Regular cardiac myocyte (primary cell): ENCODE measurements around the gene HNRNPU. TPM values are rescaled to one million over a fixed set of nuclear protein-coding genes. Genes with fewer than 3 reads are reported as not detected.

Experiments used
- total RNA-seq: library from RNA; depleted of rRNA; stranded (reverse); fragments of >200 nt; gene quantifications from 2 replicates; pipeline ENCODE4 v1.2.3, GENCODE V29; 2014

Gene HNRNPU
- 298 and 565 TPM in 2 replicates for total RNA-seq

DNA sequence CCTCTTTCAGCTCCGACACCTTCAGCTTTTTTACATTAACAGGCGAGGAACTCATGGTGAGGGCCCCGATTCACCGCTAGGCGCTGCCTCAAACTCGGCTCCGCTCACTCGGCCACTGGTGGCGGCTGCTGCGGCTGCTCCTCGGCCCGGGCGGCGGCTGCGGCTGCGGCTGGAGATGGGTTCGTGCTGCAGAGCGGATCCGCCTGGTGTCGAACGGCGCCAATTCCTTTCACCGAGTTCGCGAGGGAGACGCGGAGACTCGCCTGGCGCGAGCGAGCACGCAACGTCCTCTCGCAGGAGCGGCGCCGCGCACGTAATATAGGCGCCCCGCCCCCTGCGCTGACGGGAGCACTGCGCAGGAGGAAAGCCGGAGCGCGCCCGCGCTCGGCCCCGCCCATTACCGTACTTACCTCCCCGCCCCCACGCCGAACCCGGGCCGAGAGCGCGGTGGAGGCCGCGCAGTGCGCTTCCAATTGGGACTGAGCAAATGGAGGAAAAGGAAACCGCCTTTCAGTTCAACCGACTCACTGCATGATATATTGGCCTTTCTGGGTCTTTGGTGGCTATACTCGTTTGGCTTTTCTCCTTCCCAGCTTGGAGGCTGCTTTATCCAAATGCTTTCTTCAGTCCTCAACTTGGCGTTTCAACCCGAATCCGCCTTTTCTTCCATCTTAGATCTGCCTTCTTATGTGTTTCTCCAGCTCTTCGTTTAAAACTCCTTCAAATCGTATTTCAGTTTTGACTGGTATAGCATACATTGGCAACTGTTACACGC, at the start of gene HNRNPU:
Gene HNRNPU (minus strand): TSS at position 291 of the 775 bp plus-strand sequence. CDS start 236 bp downstream, at position 55.

DNA sequence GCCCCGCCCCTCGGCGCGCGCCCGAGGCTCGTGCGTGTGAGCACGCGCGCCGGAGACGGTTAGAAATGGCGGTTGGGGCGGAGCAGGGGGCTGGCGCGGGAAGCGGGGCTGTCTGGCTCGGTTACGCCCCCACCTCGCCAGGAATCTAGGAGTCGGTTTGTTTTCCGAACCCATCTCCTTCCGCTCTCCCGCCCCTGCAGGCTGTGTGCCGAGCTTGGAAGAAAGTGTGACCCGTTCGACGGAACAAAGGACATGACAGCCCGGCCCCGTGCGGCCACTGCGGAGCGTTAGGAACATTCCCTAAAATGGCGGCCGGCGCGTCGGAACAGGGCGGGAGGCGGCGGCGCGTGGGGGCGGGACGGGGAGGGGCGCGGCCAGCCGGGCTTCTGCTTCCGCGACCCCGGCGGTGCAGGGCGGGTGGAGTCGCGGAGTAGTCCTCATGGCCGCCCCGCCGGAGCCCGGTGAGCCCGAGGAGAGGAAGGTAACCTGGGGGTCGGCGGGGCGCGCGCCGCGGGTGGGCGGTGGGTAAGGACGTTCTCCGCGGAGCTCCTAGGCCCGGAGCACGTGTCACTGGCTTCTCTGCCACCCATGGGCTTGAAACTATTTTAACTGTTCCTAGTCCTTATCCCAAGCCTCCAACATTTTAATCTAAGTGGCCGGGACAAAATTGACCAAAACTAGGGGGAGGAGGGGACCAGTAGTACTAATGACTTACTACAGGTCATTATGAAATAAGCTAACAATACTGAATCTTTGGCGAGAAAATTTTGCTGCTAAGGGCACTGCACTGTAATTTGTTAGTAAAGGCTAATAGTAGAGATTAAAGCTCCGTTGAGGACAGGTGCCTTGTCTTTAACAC, 28.8 kb downstream of the HNRNPU start, which contains the start of gene COX20:
Gene COX20 (plus strand): TSS at position 383 of the 859 bp plus-strand sequence. CDS start 57 bp downstream, at position 440.

Other genes starting within 250 kb of the HNRNPU start
- 40.6 and 42.0 TPM in 2 replicates for gene DESI2, start 211.4 kb downstream of the HNRNPU start, total RNA-seq
- gene COX20, start 28.9 kb downstream of the HNRNPU start, total RNA-seq: 18.6 and 35.1 TPM in 2 replicates